Ishikawa (cell line): ENCODE measurements around the gene FMN2.

Experiments
- CEBPB ChIP-seq: IDR thresholded peaks from 2 replicates; pipeline ENCODE4 v1.6.1; 2012
- CREB1 ChIP-seq: IDR thresholded peaks from 2 replicates; pipeline ENCODE4 v1.6.1; 2012; ENCODE audit warnings: low read depth
- EGR1 ChIP-seq: IDR thresholded peaks from 2 replicates; pipeline ENCODE4 v1.6.1; 2012
- EP300 ChIP-seq: IDR thresholded peaks from 2 replicates; pipeline ENCODE4 v1.6.1; 2012; ENCODE audit warnings: borderline replicate concordance
- FOXM1 ChIP-seq: IDR thresholded peaks from 2 replicates; pipeline ENCODE4 v1.6.1; 2012; ENCODE audit warnings: low read depth, borderline replicate concordance
- MAX ChIP-seq: IDR thresholded peaks from 2 replicates; pipeline ENCODE4 v1.6.1; 2012
- NFIC ChIP-seq: IDR thresholded peaks from 2 replicates; pipeline ENCODE4 v1.6.1; 2012
- RAD21 ChIP-seq: IDR thresholded peaks from 2 replicates; pipeline ENCODE4 v1.6.1; 2012; ENCODE audit warnings: low read depth
- REST ChIP-seq: IDR thresholded peaks from 2 replicates; pipeline ENCODE4 v1.6.1; 2012; ENCODE audit warnings: low read depth, mild to moderate bottlenecking
- TAF1 ChIP-seq: IDR thresholded peaks from 2 replicates; pipeline ENCODE4 v1.6.1; 2012; ENCODE audit warnings: low read depth, mild to moderate bottlenecking
- TCF12 ChIP-seq: IDR thresholded peaks from 2 replicates; pipeline ENCODE4 v1.6.1; 2012; ENCODE audit warnings: low read depth
- TEAD4 ChIP-seq: IDR thresholded peaks from 2 replicates; pipeline ENCODE4 v1.6.1; 2012
- USF1 ChIP-seq: IDR thresholded peaks from 2 replicates; pipeline ENCODE4 v1.6.1; 2012
- YY1 ChIP-seq: IDR thresholded peaks from 2 replicates; pipeline ENCODE4 v1.6.1; 2012; ENCODE audit warnings: low read depth
- ZBTB7A ChIP-seq: IDR thresholded peaks from 2 replicates; pipeline ENCODE4 v1.6.1; 2012; ENCODE audit warnings: low read depth

Gene FMN2

DNA sequence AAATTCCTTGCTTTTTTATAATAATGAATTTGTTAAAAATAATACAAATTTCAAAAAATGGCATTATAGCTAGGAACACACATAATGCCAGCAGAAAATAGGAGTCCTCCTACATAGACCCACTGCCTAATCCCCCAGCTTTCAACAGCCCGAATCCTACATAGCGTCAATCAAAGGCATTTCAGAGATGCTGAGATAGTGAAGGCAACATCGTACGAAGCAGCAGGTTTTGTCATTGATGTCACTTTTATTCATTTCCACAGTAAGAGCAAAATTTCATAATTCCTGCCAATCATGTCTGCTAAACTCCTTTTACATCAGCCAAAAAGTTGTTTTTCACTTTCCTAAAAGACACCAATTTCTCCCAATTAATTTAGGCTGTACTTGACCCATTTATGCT is 426.2 kb downstream of the FMN2 start:
- TF ChIP-seq FOXM1 (no peak), USF1 (no peak), CREB1 (no peak)

- no peak for TF ChIP-seq USF1
Observed at GRCh38 chr1:240522122-240522822, 430.6 kb downstream of the FMN2 start.

GRCh38 chr1:240524356-240525069 is 432.8 kb downstream of the FMN2 start:
- TF ChIP-seq TAF1, result no peak
- no peak for TF ChIP-seq FOXM1
- no peak for TF ChIP-seq CREB1
- TF ChIP-seq CEBPB, result no peak
- no peak for TF ChIP-seq EGR1
- TF ChIP-seq TEAD4, result no peak
- TF ChIP-seq REST, result no peak
- TF ChIP-seq NFIC, result no peak
- no peak for TF ChIP-seq RAD21
- TF ChIP-seq TCF12, result no peak
- no peak for TF ChIP-seq EP300
- no peak for TF ChIP-seq YY1
- TF ChIP-seq USF1, result no peak
- TF ChIP-seq MAX, result no peak
- TF ChIP-seq ZBTB7A, result no peak
